ENCODE results near the gene NFAT5. TPM values are rescaled to one million over a fixed set of nuclear protein-coding genes. Genes with fewer than 3 reads are reported as not detected.

Gene NFAT5
- total RNA-seq, 1 experiment from 2014 or later, result 21.0 TPM

DNA sequence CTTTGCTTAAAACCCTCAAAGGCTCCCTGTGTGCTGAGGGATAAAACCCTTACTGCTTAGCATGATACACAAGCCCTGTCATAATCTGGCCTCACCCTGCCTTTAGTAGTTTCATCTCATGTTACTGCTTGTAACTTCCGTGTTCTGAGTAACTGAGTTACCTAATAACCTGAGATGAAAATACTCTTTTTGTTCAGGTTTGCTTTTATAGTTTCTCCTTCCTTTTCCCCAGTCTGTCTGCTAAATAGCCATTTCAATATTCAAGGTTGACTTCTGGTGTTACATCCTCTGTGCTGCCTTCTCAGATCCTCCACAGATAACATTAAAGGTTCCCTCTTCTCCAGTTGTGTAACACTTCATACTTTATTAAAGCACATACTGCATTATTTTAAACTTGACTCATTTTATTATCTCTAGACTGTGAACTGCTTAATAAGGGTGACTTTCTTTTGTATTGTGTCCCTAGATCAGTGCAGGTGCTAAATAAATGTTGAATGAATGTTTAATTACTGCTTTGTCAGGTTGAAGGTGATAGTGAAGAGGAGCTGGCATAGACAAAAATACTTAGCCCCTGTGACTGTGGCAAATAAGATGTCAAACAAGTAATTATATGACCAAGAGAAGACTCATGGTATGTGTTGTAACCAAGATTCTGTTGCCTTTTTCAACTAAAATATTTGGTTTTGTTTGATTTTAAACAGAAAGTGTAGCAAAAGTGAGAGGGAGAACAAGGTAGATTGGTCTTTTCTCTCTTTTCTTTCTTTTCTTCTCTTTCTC, 47.8 kb downstream of the NFAT5 start:
- H3T11ph ChIP-seq (ENCODE audit: low read length), result no peak overlapping the region
- H2BK20ac ChIP-seq (ENCODE audit: low read depth, low read length, poor library complexity, severe bottlenecking), result no peak overlapping the region
- no peak for DNase-seq
- Mint-ChIP-seq H3K27ac (peak overlapping the region in 1 of 3 experiments; percentile 29; a peak in 2 of 7 replicates), H3K9me3 (no peaks in the 10 kb centered on the region), H3K36me3 (ENCODE audit: insufficient read depth in 1 of 3, low read depth in 3 of 3) (no peaks in the 10 kb centered on the region; a peak in 1 of 7 replicates), H3K27me3 (ENCODE audit: low read depth) (no peaks in the 10 kb centered on the region), H3K4me3 (no peak overlapping the region), H3K4me1 (peaks cover 25 to 34% of the 10 kb centered on the region in 2 experiments)
- no peak overlapping the region for H2BK5ac ChIP-seq (ENCODE audit: insufficient read length, low read length)
- H3K18ac ChIP-seq (ENCODE audit: insufficient read length, low read depth, low read length), result no peak overlapping the region
- no peaks in the 10 kb centered on the region for H3K23me2 ChIP-seq (ENCODE audit: insufficient read length, low read depth, low read length, poor library complexity, severe bottlenecking)
- H3K79me2 ChIP-seq (ENCODE audit: insufficient read depth, low read length), result no peaks in the 10 kb centered on the region; the same call in 1 of the 2 replicates
- H3K14ac ChIP-seq (ENCODE audit: insufficient read depth, low read length), result no peak overlapping the region
- no peaks in the 10 kb centered on the region for H3K27me3 ChIP-seq (ENCODE audit: insufficient read depth, low read length)
- no peak overlapping the region for H3K4ac ChIP-seq (ENCODE audit: low read depth, low read length)
- no peak overlapping the region for H2BK12ac ChIP-seq (ENCODE audit: insufficient read length, low read depth, low read length)
- H3K27ac ChIP-seq (ENCODE audit: insufficient read length, low read depth, low read length), result no peak overlapping the region
- H3K56ac ChIP-seq (ENCODE audit: insufficient read length, low read depth, low read length), result no peak overlapping the region
- H3K23ac ChIP-seq (ENCODE audit: insufficient read length, low read depth, low read length), result no peak overlapping the region
- no peak overlapping the region for H3K9ac ChIP-seq (ENCODE audit: extremely low read depth, insufficient read length, low read length)
- no peak overlapping the region for H2BK15ac ChIP-seq (ENCODE audit: low read depth, low read length)
- no CpG with 5 or more reads among the region's 1 CpG for WGBS (ENCODE audit: extremely low coverage, insufficient read length, low lambda C conversion rate)
- H4K91ac ChIP-seq (ENCODE audit: insufficient read length, low read depth, low read length), result no peak overlapping the region
- no peak overlapping the region for H2BK120ac ChIP-seq (ENCODE audit: low read depth, low read length, poor library complexity, severe bottlenecking)
- H2AFZ ChIP-seq (ENCODE audit: low read length), result no peak overlapping the region
- H3K79me1 ChIP-seq (ENCODE audit: insufficient read depth, low read depth, low read length, poor library complexity, severe bottlenecking), result no peaks in the 10 kb centered on the region
- no peak for TF ChIP-seq CTCF (conservative IDR thresholded peaks at IDR 0.05)
- H3K4me1 ChIP-seq (ENCODE audit: insufficient read depth, low read length), result no peaks in the 10 kb centered on the region
- H4K20me1 ChIP-seq (ENCODE audit: control insufficient read depth, insufficient read depth, insufficient read length), result no peaks in the 10 kb centered on the region
- no peak overlapping the region for H2AK5ac ChIP-seq (ENCODE audit: insufficient read length, low read length)
- H4K8ac ChIP-seq (replicated peaks; ENCODE audit: insufficient read length, low read depth, low read length), result no peak overlapping the region
- no peak overlapping the region for H3K4me2 ChIP-seq (ENCODE audit: insufficient read depth, insufficient read length, low read length)
- H4K5ac ChIP-seq (ENCODE audit: insufficient read length, low read depth, low read length), result no peak overlapping the region
- no peaks in the 10 kb centered on the region for H3K9me3 ChIP-seq (ENCODE audit: control insufficient read depth, low read depth, low read length)

Measured in H9 (cell line).